NCI-H748 (cell line): ENCODE results near the gene FDX2.

Experiments used
- DNase-seq: peaks from one replicate; lab custom pipeline; 2025; ENCODE audit not compliant: unreplicated experiment; lab: John Stamatoyannopoulos, UW

The FDX2 gene

DNA sequence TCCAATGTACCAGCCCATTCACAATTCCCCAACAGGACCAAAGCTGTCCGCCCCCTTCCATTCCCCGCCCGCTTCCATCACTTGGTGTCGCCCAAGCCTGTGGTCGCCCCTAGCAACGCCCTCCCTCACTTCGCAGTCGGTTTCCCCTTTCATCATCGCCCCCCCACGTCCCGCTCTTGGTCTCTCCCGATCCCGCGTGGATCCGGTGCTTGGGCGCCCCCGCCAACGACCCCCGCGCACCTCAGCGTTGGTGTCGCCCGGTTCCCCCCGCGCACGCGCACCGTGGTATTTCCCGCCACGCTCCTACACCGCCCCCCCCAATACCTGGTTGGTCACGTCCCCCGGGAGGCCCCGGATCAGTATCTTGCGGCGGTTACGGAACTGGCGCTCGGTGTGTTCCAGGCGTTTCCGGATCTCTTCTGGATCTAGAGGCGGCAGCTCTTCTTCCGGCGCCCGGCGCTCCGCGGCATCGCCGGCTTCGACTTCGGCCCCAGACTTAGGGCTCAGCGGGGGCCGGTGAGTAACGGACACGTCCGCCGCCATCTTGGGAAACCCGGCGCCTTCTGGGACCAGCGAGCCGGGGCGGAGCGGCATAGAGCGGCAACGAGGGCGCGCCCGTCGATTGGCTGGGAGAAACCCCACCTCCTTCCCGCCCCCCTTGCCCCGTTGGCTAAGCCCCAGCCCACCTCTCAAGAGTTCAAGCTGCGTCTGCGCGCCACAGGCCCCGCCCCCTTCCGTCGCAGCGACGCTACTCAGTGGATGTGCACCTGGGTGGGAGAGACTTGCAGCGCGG is 17.3 kb upstream of the FDX2 start, which contains the start of gene RAVER1:
Gene RAVER1, minus strand, starts transcription at position 565 of the 793 bp plus-strand sequence. Its CDS starts 22 bp downstream, at position 543.
- peak; percentile 93 for DNase-seq

DNA sequence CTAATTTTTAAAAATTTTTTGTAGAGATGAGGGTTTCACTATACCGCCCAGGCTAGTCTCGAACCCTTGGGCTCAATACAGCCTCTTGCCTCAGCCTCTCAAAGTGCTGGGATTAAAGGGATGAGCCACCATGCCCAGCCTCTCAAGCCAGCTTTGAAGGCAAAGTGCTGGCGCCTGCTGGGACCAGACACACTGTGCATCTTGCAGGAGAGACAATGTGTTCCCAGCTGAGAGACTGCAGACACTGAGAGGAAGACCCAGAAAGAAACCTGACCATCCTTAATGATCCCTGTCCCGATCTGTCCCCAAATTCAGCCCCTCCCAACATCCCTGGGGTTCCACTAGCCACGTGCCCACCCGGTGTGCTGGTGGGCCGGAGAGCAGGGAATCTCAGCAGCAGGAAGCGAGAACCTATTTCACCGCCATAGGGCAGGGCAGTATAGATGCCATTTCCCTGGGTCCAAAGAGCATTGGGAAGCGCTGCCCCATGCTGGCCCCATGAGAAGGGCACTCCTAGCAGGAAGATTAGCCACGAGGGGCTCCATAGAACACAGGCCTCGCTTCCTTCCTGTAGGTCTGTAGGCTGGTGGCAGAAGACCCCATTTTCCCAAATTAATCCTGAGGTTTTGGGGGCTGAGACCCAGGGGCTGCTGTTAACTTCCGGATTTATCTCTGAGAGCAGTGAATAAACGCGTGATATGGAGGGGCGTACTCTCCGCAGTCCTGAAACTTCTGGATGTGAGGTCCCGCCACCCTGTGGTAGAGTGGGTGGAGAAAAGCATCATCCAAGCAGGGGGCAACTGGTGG is 16.5 kb upstream of the FDX2 start:
- DNase-seq: peak; percentile 26

DNA sequence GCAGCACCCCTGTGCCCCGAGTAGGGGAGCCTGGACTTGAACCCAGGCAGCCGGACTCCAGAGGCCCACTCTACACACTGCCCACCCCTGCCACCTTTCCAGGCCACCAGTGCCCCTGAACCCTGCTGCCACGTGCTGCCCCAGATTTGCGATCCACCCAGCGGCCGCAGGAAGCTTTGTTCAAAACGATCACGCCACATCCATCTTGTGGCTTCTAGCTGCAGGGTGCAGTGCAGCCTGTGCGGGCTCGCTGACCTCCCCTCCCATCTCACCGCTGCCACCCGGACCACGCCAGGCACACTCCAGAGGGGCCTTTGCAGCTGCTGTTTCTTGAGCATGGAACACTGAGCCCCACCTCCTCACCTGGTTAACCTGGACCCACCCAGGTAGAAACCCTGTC is 13.7 kb upstream of the FDX2 start:
- DNase-seq: no peak

DNA sequence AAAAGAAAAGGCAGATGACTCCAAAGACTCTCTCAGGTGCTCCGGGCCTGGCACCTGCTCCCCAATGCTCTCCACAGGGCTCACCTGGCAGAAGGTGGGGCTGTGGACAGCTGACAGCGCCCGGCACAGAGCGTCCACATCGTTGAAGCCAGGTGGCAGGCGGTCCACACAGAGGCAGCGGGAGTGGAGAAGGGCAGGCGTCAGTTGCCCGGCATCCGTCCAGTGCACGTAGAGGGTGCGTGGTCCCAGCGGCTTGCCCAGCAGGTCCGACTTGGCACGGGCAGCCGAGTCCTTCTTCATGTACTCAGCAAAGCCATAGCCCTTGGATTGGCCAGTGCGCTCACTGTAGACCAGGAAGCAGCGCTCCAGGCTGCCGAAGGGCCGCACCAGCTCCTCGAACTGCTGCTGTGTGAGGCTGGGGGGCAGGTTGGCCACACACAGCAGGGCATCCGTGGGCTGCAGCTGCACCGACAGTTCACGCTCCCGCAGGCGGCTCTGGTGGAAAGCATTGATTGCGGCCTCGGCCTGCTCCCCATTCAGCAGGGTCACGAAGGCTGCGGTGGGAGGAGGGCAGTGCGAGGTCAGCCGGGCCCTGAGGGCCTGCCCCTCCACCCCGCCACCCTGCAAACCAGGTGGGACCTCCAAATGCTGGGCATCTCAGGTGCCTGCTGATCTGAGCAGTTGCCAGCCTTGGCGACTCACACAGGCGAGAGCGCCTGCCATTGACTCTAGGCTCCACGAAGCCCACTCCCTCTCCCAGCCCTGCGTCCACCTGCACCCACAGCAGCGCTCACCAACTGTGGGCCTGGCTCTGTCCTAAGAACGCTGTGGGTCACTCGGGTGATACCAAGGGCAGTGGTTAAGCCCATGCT is 13.0 kb upstream of the FDX2 start:
- DNase-seq: no peak

DNA sequence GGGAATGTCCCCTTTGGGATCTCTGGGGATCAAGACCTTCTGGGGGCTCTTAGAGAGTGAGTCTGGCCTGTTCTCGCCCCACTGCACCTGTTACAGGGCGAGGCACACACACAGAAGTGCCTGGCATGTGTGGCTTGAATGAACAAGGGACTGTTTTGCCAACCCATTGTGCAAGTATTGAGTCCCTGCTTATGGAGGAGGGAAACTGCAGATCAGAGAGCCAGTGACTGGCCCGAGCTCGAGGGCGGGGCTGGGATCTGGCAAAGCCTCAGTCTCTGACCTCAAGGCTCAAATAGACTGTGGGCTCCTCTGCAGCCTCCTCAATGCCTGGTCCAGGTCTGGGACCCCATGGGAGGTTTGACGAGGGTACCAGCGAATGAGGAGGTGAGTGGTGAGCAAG is 12.0 kb upstream of the FDX2 start:
- DNase-seq: no peak

DNA sequence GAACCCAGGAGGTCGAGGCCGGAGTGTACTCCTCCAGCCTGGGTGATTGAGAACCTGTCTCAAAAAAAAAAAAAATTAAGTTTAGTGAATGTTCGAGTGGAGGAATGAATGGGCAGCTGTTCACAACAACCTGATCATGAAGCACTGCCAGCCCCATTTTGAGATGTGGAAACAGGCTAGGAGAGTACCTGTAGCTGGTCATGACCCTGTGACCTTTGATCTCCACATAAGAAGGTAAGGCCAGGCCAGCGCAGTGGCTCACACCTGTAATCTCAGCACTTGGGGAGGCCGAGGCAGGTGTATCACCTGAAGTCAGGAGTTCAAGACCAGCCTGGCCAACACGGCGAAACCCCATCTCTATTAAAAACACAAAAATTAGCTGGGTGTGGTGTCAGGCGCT is 9.9 kb upstream of the FDX2 start:
- DNase-seq: no peak

DNA sequence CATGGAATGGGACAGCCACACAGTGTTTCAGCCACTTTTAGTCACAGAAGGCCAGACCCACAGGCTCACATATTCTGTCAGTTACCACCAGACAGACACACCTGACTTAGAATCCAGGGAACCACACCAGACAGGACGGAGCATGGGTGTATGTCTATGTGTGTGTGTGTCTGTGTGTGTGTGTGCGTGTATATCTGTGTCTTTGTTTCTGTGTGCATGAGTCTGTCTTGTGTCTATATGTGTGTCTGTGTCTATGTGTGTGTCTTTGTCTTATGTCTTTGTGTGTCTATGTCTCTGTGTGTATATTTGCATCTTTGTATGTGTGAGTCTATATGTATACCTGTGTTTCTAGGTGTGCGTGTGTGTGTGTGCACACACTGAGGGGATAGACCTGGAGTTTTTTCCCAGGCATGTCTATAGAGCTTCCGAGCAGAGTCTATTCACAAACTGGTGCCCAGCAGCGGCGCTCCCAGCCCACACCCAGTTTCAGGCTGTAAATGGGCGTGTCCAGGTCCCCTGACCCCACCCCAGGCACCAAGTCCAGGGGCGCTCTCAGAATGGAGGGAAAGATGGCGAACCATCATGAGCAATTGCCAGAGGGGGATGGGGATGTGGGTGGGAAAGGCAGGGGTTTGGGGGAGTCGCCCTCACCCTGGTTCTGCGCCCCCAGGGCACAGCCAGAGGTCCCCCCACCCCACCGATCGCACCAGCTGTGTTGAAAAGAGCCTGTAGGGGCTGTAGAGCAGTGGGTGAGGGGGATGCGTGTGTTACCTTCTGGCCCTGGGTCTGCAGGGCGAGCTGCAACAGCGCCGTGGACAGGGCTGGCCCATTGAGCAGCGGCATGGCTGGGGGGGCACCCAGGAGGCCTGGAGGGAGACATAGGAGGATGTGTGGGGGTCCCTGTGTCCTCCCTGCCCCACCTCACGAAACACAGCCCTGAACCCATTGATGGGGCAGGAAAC is 6.3 kb upstream of the FDX2 start:
- no peak for DNase-seq

DNA sequence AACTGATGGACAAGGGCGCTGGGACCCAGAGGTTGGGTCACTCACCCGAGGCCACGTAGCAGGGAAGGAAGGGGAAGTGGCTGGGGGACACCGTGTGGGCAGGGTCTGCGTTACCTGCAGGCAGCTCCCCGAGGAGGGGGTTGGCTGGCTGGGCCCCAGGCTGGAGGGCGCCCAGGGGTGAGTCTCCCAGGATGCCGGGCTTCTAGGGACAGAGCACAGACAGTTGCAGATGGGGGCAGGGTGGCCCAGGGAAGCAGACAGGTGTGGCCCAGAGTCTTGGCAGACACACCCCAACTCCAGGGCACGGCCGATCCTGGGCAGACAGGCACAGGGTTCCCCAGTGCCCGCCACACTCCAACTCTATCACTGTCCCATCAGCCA is 5.6 kb upstream of the FDX2 start:
- no peak for DNase-seq

DNA sequence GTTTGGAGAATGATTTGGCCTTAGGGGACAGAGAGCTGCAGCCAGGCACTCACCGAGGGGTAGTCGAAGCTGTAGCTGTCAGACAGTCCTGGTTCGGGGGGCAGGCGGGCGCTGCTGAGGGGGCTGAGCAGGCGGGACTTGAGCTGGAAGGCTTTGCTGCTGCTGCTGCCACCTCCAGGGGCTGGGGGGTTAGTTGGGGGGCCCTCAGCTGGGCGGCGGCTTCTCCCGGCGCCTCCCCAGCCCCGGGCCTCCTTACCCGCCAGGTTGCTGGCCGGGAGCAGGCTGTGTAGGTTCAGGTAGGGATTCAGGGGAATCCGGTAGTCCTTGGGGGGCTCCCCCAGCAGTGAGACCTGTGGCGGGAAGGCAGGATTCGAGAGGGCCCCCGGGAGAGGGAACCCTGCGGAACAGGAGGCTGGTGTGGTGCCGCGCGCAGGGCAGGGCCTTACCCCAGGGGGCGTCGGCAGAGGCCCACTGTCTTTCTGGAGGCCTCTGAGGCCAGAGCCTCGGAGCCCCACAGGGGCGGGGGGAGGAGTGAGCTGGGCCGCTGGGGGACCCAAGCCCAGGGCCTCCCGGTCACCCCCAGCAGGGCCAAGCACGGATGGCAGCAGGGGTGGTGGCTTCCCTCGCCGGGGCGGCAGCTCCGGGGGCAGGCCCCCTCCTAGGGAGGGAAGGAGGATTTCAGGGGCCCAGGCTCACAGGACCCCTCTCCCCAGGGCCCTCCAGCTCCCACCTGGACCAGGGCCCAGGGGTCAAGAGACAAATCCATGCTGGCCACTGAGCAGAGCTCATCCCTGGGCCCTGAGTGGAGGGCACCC is 5.0 kb upstream of the FDX2 start:
- no peak for DNase-seq

DNA sequence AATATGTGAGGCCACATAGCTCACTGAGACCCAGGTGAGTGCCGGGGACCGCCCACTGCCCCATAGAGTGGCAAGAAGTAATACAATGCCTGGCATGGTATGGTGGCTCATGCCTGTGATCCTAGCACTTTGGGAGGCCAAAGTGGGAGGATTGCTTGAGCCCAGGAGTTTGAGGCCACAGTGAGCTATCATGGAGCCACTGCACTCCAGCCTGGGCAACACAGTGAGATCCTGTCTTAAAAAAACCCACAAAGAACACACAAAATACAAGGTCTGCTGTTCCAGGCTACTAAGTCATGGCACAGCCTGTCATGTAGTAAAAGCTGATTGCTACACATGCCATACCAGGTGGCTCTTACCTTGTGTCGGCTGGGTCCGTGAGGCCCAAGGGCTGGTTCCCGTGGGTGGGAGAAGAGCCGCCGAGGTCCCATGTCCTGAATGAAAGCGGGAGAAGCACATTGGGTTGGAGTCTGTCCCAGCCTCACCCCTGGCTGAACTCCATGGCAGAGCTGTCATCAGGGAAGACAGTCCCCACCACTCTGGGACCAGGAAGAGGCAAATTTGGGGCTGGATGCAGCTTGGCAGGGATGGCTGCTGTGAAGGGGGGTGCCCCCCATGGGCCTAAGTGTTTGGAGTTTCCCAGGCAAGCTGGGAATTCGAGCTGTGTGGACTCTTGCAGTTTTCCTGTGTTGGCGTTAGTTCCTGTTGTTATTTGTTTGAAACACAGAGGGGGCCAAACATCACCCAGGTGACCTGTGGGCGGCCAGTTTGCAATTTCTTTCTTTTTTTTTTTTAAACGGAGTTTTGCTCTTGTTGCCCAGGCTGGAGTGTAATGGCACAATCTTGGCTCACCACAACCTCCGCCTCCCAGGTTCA is 3.2 kb upstream of the FDX2 start:
- no peak for DNase-seq

DNA sequence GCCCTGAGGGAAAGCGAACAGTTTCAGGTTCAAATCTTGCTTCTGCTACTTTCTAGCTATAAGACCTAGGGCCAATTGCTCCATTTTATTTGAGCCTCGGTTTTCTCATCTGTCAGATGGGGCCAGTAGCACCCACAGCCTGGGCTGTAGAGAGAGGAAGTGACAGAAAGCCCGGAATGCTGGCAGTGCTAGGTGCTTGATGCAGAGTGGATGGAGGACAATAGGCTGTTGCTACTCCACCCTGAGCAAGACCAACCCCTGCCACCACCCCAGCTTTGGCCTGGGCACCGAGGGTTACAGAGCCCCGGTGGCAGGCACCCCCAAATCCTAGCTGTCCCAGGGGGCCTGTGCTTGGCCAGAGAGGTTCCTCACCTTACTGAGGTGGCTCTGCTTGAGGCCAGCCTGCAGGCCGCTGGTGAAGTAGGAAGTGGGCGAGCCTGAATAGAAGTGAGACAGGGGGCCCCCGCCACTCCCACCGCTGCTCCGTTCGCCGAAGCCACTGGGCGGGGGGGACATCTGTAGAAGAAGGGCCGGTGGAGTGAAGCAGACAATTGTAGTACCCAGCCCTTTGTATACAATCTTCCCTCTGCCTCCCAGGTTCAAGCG is 2.1 kb upstream of the FDX2 start:
- DNase-seq: no peak

DNA sequence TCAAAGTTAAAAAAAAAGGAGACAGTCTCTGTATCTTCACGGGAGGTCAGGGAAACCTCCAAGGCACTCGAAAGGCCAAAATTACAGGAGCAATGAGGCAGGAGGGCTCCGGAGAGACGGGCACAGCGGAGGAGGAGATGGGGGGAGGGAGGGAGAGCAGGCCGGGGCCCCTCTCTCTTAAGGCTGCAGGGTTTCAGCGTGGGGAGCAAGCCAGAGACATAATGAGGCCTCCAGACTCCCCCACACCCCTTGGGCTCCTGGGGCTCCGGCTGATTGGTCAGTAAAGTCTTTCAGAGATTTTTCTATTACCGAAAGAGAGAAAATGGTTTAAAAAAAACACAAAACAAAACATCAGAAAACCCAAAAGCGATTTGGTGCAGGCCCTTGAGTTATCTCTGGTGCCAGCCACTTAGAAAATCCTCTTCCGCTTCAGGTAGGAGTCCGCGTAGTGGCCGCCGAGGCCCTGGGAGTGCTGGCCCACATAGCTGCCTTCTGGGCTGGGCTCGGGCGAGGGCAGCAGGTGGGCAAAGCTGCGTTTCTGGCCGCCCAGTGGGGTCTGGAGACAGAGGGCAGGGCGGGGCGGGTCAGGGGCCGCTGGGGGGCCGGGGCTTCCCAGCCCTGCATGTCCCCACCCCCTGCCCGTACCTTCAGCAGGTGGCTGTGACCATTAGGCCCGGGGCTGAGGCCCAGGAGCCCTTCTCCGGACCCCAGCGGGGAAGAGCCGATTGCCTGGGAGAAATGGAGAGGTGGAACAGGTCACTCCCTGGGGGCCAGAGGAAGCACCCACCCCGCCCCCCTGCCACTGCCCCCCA is 1.4 kb upstream of the FDX2 start:
- no peak for DNase-seq

DNA sequence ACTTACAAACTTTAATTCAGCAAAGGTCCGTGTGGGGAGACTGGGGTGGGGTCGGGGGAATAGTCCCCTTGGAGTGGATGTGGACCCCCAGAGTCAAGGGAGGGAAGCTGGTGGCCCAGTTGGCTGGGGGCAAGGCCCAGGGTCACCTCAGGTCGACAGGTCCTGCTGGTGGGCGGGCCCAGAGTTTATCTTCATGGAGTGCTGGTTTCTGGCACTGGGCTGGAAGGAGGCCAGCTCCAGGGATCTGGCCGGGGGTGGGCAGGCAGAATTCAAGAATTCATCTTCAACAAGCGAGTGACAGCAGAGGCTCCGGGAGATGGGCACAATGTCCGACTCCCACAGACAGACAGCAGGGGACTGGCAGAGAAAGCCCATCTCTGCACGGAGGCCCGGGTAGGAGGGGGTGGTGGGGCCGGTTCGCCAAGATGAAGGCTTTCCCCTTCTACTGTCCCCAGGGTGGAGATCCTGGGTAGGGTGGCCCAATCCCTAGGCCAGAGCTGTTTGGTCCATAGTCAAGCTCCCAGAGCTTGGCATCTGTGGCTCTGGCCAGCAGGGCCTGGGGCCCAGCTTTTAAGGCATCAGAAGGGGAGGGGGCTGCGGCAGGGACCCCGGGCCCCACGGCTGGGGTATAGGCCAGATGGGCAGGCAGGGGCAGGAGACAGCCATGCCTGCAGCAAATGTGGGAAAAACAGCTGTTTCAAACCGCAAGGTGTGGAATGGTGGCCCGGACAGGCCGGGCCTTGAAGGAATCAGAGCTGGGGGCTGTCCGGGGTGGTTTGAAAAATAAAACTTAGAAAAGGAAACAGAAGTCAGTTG is 622 bp upstream of the FDX2 start:
- DNase-seq: no peak

DNA sequence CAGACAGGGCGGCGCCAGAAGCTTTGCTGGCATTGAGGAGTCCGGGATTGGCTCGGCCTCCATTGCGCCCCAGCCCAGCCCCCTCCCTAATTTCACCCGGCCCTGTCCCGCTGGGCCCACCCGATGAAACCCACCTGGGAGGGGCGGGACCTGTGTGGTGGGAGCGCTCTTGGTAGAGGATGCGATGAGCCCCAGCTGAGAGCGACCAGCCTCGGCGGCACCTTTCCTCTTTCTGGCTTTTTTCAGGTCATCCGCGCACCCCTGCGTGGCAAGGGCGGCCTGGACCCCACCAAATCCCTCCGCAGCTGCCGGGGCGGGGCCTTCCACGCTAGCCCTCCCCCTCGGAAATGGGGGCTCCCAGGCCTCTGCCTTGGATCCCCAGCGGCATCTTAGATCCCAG is 6.4 kb downstream of the FDX2 start, which contains the start of gene ZGLP1:
Gene ZGLP1, minus strand, starts transcription at position 393 of the 400 bp plus-strand sequence.
- no peak for DNase-seq

DNA sequence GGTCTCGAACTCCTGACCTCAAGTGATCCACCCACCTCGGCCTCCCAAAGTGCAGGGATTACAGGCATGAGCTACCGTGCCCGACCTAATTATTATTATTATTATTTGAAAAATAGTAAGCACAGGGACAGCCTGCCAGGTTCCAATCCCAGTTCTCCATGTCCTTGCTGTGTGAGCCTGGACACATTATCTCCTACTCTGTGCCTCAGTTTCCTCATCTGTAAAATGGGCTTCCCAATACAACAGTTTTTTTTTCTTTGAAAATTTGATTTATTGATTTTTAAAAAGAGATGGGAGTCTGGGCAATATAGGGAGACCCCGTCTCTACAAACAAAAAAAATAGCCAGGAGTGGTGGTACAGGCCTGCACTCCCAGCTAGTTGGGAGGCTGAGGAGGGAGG is 9.5 kb downstream of the FDX2 start:
- no peak for DNase-seq

DNA sequence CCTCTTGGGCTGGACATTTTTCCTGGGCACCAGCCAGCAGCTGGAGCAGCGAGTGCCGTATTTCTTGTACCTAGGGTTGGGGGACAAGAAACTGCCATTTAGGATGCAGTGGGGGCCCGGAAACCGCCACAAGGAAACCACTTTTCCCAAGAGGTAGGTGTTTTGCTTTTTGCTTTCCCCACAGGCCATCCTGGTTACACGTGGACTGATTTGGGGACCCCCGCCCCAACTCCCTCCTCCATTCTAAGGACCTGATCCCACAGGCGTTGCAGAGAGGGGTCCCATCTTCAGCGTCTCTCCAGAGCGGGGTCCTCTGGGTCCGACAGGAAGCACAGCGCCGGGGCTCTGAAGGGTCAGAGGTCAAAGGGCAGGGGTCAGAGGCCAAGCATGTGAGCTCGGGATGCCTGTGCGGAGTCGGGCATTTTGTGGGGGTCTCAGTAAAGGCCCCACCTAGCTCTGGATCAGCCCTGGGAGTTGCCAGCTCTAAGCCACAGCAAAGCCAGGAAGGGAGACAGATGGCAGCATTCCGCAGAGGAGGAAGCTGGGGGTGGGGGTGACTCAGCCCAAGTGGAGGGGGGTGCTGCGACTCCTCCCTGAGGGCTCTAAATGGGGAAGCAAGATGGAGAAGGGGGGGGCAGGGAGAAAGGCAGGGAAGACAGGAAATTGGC is 10.5 kb downstream of the FDX2 start:
- no peak for DNase-seq
